ENCODE data around the gene PHACTR2. TPM values are rescaled to one million over a fixed set of nuclear protein-coding genes. Genes with fewer than 3 reads are reported as not detected.

Gene PHACTR2
- total RNA-seq, 4 donors from 2014 or later, result 95.0 to 127 (median 111) TPM

DNA sequence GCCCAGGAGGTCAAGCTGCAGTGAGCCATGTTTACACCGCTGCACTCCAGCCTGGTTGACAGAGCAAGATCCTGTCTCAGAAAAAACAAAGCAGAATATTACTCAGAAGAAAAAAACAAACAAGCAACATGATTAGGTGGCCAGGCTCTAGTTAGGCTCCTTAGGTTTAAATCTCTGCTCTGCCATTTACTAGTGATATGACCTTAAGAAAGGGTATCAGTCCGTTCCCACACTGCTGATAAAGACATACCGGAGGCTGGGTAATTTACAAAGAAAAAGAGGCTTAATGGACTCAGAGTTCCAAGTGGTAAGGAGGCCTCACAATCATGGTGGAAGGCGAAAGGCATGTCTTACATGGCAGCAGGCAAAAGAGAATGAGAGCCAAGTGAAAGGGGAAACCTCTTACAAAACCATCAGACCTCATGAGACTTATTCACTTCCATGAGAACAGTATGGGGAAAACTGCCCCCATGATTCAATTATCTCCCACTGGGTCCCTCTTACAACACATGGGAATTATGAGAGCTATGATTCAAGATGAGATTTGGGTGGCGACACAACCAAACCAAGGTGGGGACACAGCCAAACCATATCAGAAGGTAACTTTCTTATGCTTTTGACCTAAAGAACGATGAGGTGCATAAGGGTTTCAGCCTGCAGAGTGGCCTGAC is 163.0 kb downstream of the PHACTR2 start:
- intact Hi-C loops (cut with DNase I), result loop anchor here (10.0 kb wide), 2 partner anchors 166 to 256 kb away; partner anchors contain the start of gene PHACTR2
- WGBS, 2 donors, result 95% methylated on average over 6 of the region's 6 CpGs
- H3K27ac ChIP-seq, result no peak overlapping the region

DNA sequence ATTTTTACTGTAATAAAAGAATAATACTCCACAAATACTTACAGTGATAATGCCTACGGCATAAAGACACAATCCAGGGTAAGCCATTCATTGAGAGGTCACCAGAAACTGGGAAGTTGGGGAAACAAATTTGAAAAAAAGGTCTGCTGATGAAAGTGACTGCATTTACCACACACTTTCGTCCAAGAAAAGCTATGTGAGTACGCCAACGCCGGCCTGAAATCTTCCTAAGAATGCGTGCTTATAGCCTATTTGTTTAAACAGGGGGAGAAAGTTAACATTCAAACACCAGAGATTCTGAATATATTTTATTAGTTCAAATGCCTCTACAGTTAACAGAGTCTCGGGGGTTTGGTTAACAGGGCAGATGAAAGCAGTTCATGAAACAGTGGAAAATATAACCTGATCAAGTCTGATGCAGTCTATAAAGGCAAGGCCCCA is 164.7 kb downstream of the PHACTR2 start:
- intact Hi-C loops (cut with DNase I), result loop anchor here (10.0 kb wide), 2 partner anchors 168 to 258 kb away; partner anchors contain the start of gene PHACTR2
- peak overlapping the region; percentile 56 to 90 (median 86) for H3K4me3 ChIP-seq (replicated peaks in 1 of 3)
- peaks cover 4 to 25% of the 10 kb centered on the region in 2 donors for H3K36me3 ChIP-seq
- WGBS, 2 donors, result 22% methylated on average over 7 of the region's 7 CpGs
- DNase-seq, result peak in 1 of 2 donors; percentile 14
- H3K9me3 ChIP-seq, result no peaks in the 10 kb centered on the region
- TF ChIP-seq POLR2A (IDR thresholded peaks at IDR 0.05), result no peak
- TF ChIP-seq, protein P1, sequence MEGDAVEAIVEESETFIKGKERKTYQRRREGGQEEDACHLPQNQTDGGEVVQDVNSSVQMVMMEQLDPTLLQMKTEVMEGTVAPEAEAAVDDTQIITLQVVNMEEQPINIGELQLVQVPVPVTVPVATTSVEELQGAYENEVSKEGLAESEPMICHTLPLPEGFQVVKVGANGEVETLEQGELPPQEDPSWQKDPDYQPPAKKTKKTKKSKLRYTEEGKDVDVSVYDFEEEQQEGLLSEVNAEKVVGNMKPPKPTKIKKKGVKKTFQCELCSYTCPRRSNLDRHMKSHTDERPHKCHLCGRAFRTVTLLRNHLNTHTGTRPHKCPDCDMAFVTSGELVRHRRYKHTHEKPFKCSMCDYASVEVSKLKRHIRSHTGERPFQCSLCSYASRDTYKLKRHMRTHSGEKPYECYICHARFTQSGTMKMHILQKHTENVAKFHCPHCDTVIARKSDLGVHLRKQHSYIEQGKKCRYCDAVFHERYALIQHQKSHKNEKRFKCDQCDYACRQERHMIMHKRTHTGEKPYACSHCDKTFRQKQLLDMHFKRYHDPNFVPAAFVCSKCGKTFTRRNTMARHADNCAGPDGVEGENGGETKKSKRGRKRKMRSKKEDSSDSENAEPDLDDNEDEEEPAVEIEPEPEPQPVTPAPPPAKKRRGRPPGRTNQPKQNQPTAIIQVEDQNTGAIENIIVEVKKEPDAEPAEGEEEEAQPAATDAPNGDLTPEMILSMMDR (IDR thresholded peaks at IDR 0.05), result no peak
- peaks cover 6 to 7% of the 10 kb centered on the region in 2 donors for H3K4me1 ChIP-seq
- peak overlapping the region; percentile 92 to 97 (median 95) for H3K27ac ChIP-seq
- H3K27me3 ChIP-seq, result no peaks in the 10 kb centered on the region

More for the DNA sequence above, 163.0 kb downstream of the PHACTR2 start:
- Histone ChIP-seq H3K9me3 (no peaks in the 10 kb centered on the region), H3K4me1 (peaks cover 6 to 7% of the 10 kb centered on the region in 2 donors), H3K27me3 (no peaks in the 10 kb centered on the region), H3K36me3 (peaks cover 0 to 9% of the 10 kb centered on the region in 2 donors), H3K4me3 (replicated peaks in 1 of 3) (no peak overlapping the region)
- DNase-seq, result no peak
- TF ChIP-seq POLR2A (IDR thresholded peaks at IDR 0.05), result no peak
- TF ChIP-seq, protein P1 (IDR thresholded peaks at IDR 0.05), result no peak

DNA sequence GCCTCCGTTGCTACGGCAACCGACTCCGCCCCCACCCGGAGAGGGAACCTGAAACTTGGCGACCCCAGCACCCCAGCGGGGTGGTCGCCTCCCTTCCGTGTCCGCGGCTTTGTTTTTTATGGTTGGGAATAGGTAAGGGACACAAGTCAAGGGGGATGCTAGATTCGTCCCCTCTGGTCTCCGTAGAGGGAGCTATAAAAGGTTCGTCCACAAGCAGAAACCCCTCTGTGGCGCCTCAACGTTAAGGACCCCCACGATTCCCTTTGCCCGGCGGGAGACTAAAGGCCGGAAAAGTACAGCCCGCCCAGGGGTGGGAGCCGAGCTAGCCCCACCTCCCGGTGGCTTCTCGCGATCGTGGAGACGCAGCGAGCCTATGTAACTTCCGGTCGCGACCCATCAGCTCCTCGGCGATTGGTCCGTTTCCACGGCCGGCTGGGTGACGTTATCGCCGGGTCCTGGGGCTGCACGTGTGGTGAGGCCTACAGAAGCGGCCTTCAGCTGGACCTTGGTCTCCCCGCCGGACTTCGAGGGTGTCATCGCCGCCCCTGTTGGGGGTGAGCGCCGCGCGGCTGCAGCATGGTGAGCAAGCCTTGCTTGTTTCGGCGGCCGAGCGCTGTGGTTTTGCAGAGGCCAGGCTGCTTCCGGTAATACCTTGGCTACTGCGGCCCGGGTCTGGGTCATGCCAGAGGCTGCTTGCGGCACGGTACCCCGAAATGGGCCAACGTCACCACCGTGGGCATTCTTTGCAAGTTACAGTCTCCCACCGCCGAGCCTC is 165.3 kb downstream of the PHACTR2 start, which contains the start of gene LTV1:
Gene LTV1, plus strand, starts transcription at position 437 of the 775 bp plus-strand sequence. Its CDS starts 140 bp downstream, at position 577.
- peak; percentile 50 to 81 for TF ChIP-seq POLR2A (IDR thresholded peaks at IDR 0.05)
- TF ChIP-seq, protein P1 (IDR thresholded peaks at IDR 0.05), result no peak
- Histone ChIP-seq H3K27me3 (no peaks in the 10 kb centered on the region), H3K36me3 (peaks cover 4 to 25% of the 10 kb centered on the region in 2 donors), H3K27ac (peak within 1 kb of the TSS; percentile 92 to 97 (median 95)), H3K4me3 (replicated peaks in 1 of 3) (peak within 1 kb of the TSS; percentile 56 to 90 (median 86)), H3K9me3 (no peaks in the 10 kb centered on the region), H3K4me1 (peaks cover 6 to 7% of the 10 kb centered on the region in 2 donors)
- 0 to 1% methylated on average over 29 to 47 of the region's 64 CpGs for WGBS, 2 donors
- intact Hi-C loops (cut with DNase I), result loop anchor here (10.0 kb wide), 2 partner anchors 168 to 258 kb away; partner anchors contain the start of gene PHACTR2
- DNase-seq, result peak; percentile 96

GRCh38 chr6:143843677-143843999 is 165.9 kb downstream of the PHACTR2 start:
- no peak for DNase-seq
- Histone ChIP-seq H3K4me1 (peaks cover 6 to 7% of the 10 kb centered on the region in 2 donors), H3K27me3 (no peaks in the 10 kb centered on the region), H3K36me3 (peaks cover 4 to 29% of the 10 kb centered on the region in 2 donors), H3K27ac (peak overlapping the region in 2 of 3 donors; percentile 92 to 97), H3K9me3 (no peaks in the 10 kb centered on the region), H3K4me3 (replicated peaks in 1 of 3) (peak overlapping the region; percentile 56 to 90 (median 86))
- TF ChIP-seq, protein P1 (IDR thresholded peaks at IDR 0.05), result no peak
- TF ChIP-seq POLR2A (IDR thresholded peaks at IDR 0.05), result no peak
- 2 to 3% methylated on average over 8 to 9 of the region's 9 CpGs for WGBS, 2 donors
- intact Hi-C loops (cut with DNase I), result loop anchor here (10.0 kb wide), 2 partner anchors 169 to 259 kb away; partner anchors contain the start of gene PHACTR2

All from thyroid gland (tissue), 4 donors.